Keratinocyte (primary cell): ENCODE data around the gene FUT8. TPM values are rescaled to one million over a fixed set of nuclear protein-coding genes. Genes with fewer than 3 reads are reported as not detected.

Source experiments
- DNase-seq: peaks from one replicate; pipeline ENCODE4 v3.0.0-alpha.2; 2011; ENCODE audit warnings: low read depth, missing footprints, low spot score
- FAIRE-seq: peaks from 2 replicates; lab custom pipeline; 2011; peaks lifted over from hg19 to GRCh38; lab: Jason Lieb, UNC
- H2AFZ ChIP-seq: 2 replicates; pipeline ENCODE4 v1.6.0; 2012; ENCODE audit warnings: low read length, control low read depth, inconsistent platforms; ENCODE audit not compliant: control insufficient read depth
- H3K27ac ChIP-seq: 2 replicates; pipeline ENCODE4 v1.5.1; 2011; ENCODE audit warnings: low read length; ENCODE audit not compliant: control insufficient read depth, insufficient read depth
- H3K27me3 ChIP-seq: 3 replicates; pipeline ENCODE4 v1.6.0; 2011; ENCODE audit warnings: low read length; ENCODE audit not compliant: control insufficient read depth, insufficient read depth; ENCODE audit errors: extremely low read depth
- H3K36me3 ChIP-seq, 2 experiments: 2 replicates in 1 of 2; 3 replicates in 1 of 2; pipeline ENCODE4 v1.5.1; 2011; ENCODE audit warnings: low read length in 2 of 2, mild to moderate bottlenecking in 1 of 2; ENCODE audit not compliant: control insufficient read depth in 2 of 2, insufficient read depth in 2 of 2; ENCODE audit errors: extremely low read depth in 1 of 2
- H3K4me1 ChIP-seq: 3 replicates; pipeline ENCODE4 v1.5.1; 2011; ENCODE audit warnings: low read length; ENCODE audit not compliant: control insufficient read depth, insufficient read depth; ENCODE audit errors: extremely low read depth
- H3K4me2 ChIP-seq: 3 replicates; pipeline ENCODE4 v1.6.0; 2011; ENCODE audit warnings: low read depth, low read length; ENCODE audit not compliant: control insufficient read depth, insufficient read depth; ENCODE audit errors: extremely low read depth
- H3K4me3 ChIP-seq, 3 experiments: fragments of 200-600 bp in 1 of 3; sonication (generic) in 1 of 3; 2 replicates in 2 of 3; 3 replicates in 1 of 3; pipeline ENCODE4 v1.5.1; 2011 to 2016; ENCODE audit warnings: low read length in 3 of 3, mild to moderate bottlenecking in 3 of 3, control low read depth in 2 of 3, inconsistent platforms in 1 of 3, low read depth in 1 of 3, mixed read lengths in 1 of 3, mixed run types in 1 of 3, moderate library complexity in 1 of 3; ENCODE audit not compliant: control insufficient read depth in 2 of 3, insufficient read depth in 2 of 3; ENCODE audit errors: extremely low read depth in 1 of 3
- H3K79me2 ChIP-seq: 2 replicates; pipeline ENCODE4 v1.6.0; 2012; ENCODE audit warnings: low read length; ENCODE audit not compliant: control insufficient read depth, insufficient read depth
- H3K9ac ChIP-seq: 3 replicates; pipeline ENCODE4 v1.6.0; 2011; ENCODE audit warnings: low read length; ENCODE audit not compliant: control insufficient read depth, insufficient read depth; ENCODE audit errors: extremely low read depth
- H3K9me1 ChIP-seq: 3 replicates; pipeline ENCODE4 v1.6.0; 2011; ENCODE audit warnings: low read length; ENCODE audit not compliant: control insufficient read depth, insufficient read depth; ENCODE audit errors: extremely low read depth
- H3K9me3 ChIP-seq: 2 replicates; pipeline ENCODE4 v1.5.1; 2012; ENCODE audit warnings: low read depth, low read length; ENCODE audit not compliant: control insufficient read depth
- H4K20me1 ChIP-seq: 3 replicates; pipeline ENCODE4 v1.6.0; 2011; ENCODE audit warnings: low read length; ENCODE audit not compliant: control insufficient read depth, insufficient read depth; ENCODE audit errors: extremely low read depth
- EZH2 ChIP-seq: IDR thresholded peaks from one replicate; pipeline ENCODE4 v1.6.1; 2012; ENCODE audit warnings: inconsistent platforms, mild to moderate bottlenecking, low read length, moderate library complexity
- dilution Hi-C: fragments of 300-500 bp; cut with MboI; formaldehyde crosslinking; loops from one replicate; pipeline ENCODE4 v1.7.0; 2020; ENCODE audit warnings: low sequenced_read_pairs; ENCODE audit not compliant: extremely low pct_ligation_motif_present
- polyA plus RNA-seq, 5 experiments: library from polyadenylated mRNA; depleted of rRNA in 3 of 5; stranded (reverse) in 3 of 5; stranded (forward) in 1 of 5; unstranded in 1 of 5; fragments of >200 nt; gene quantifications; 1 replicate in 1 of 5; 2 replicates in 3 of 5; 3 replicates in 1 of 5; pipeline versions ENCODE4 v1.2.1 to v1.2.3, GENCODE V29; 2011 to 2012; ENCODE audit warnings: missing spikeins in 2 of 5, low read depth in 1 of 5, low replicate concordance in 1 of 5
- TF ChIP-seq, protein P1 (sequence below), 3 experiments: IDR thresholded peaks in 1 of 3; conservative IDR thresholded peaks in 1 of 3; optimal IDR thresholded peaks in 1 of 3; 2 replicates in 2 of 3; 3 replicates in 1 of 3; pipeline versions ENCODE3 to v1.5.1; 2011; ENCODE audit warnings: low read length in 3 of 3, mild to moderate bottlenecking in 3 of 3, moderate library complexity in 2 of 3, control low read depth in 1 of 3, inconsistent platforms in 1 of 3; ENCODE audit not compliant: insufficient read depth in 2 of 3; ENCODE audit errors: extremely low read depth in 1 of 3

Gene FUT8
- polyA plus RNA-seq, 1 donor (not counting 4 experiments of a cell fraction or from before 2014, with no cell fraction given): 12.5 TPM

DNA sequence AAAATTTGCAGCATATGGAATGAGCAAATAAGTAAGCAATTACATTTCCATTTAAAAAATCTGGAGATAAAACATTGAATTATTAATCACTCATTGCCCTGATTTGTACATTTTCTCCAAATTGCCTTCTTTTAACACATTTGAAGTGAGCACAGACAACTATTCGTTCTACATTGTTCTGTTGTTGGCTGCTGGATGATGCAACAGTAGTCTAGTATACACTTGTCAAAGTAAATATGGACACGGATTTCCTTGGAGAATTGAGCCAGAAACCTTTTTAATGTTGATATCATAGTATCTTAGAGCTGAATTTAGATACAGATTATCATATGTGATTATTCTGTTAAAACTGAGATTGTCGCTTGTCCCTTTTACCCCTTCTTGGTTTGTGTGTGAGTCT, 188.2 kb downstream of the FUT8 start:
- H3K36me3 ChIP-seq: no peaks in the 10 kb centered on the region
- no peak for TF ChIP-seq EZH2
- TF ChIP-seq, protein P1, sequence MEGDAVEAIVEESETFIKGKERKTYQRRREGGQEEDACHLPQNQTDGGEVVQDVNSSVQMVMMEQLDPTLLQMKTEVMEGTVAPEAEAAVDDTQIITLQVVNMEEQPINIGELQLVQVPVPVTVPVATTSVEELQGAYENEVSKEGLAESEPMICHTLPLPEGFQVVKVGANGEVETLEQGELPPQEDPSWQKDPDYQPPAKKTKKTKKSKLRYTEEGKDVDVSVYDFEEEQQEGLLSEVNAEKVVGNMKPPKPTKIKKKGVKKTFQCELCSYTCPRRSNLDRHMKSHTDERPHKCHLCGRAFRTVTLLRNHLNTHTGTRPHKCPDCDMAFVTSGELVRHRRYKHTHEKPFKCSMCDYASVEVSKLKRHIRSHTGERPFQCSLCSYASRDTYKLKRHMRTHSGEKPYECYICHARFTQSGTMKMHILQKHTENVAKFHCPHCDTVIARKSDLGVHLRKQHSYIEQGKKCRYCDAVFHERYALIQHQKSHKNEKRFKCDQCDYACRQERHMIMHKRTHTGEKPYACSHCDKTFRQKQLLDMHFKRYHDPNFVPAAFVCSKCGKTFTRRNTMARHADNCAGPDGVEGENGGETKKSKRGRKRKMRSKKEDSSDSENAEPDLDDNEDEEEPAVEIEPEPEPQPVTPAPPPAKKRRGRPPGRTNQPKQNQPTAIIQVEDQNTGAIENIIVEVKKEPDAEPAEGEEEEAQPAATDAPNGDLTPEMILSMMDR (optimal IDR thresholded peaks at IDR 0.05 in 1 of 3, IDR thresholded peaks at IDR 0.05 in 1 of 3, conservative IDR thresholded peaks at IDR 0.05 in 1 of 3; ENCODE audit: extremely low read depth in 1 of 3, insufficient read depth in 2 of 3, low read length in 3 of 3): no peak
- no peaks in the 10 kb centered on the region for H3K9me3 ChIP-seq
- H4K20me1 ChIP-seq: no peaks in the 10 kb centered on the region
- no peak for FAIRE-seq
- no peak overlapping the region for H2AFZ ChIP-seq
- H3K9ac ChIP-seq: no peak overlapping the region
- H3K9me1 ChIP-seq: no peaks in the 10 kb centered on the region
- peaks cover 4% of the 10 kb centered on the region for H3K4me1 ChIP-seq
- H3K27ac ChIP-seq: no peak overlapping the region
- DNase-seq: no peak
- H3K79me2 ChIP-seq: no peaks in the 10 kb centered on the region
- H3K27me3 ChIP-seq: no peaks in the 10 kb centered on the region
- dilution Hi-C loops: no loop called here
- H3K4me3 ChIP-seq: no peak overlapping the region
- H3K4me2 ChIP-seq: no peak overlapping the region

DNA sequence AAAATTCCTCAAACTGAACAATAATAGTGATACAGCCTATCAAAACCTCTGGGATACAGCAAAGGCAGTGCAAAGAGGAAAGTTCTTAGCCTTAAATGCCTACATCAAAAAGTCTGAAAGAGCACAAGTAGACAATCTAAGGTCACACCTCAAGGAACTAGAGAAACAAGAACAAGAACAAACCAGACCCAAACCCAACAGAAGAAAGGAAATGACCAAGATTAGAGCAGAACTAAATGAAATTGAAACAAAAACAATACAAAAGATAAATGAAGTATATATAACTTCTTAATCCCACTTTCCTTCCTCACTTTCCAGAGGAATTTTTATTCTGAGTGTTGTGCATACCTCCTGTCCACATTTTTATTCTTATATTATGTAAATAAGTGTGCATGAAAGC, 192.0 kb downstream of the FUT8 start:
- H3K4me3 ChIP-seq: no peak overlapping the region
- H3K27me3 ChIP-seq: no peaks in the 10 kb centered on the region
- H3K4me1 ChIP-seq: peaks cover 4% of the 10 kb centered on the region
- H4K20me1 ChIP-seq: no peaks in the 10 kb centered on the region
- H3K36me3 ChIP-seq: no peaks in the 10 kb centered on the region
- H3K9ac ChIP-seq: no peak overlapping the region
- H3K4me2 ChIP-seq: no peak overlapping the region
- DNase-seq (no peak), FAIRE-seq (no peak)
- H2AFZ ChIP-seq: no peak overlapping the region
- no peak overlapping the region for H3K27ac ChIP-seq
- no peaks in the 10 kb centered on the region for H3K79me2 ChIP-seq
- no peaks in the 10 kb centered on the region for H3K9me3 ChIP-seq
- H3K9me1 ChIP-seq: no peaks in the 10 kb centered on the region
- dilution Hi-C loops: no loop called here
- TF ChIP-seq, protein P1 (optimal IDR thresholded peaks at IDR 0.05 in 1 of 3, IDR thresholded peaks at IDR 0.05 in 1 of 3, conservative IDR thresholded peaks at IDR 0.05 in 1 of 3; ENCODE audit: extremely low read depth in 1 of 3, insufficient read depth in 2 of 3, low read length in 3 of 3): no peak
- TF ChIP-seq EZH2: no peak
